H1 (cell line): ENCODE data around the gene FRMD3. TPM values are rescaled to one million over a fixed set of nuclear protein-coding genes. Genes with fewer than 3 reads are reported as not detected.

ENCODE experiments used
- CTCF ChIA-PET: fragments of 300-600 bp; sonication (Branson Sonifier 250); formaldehyde crosslinking; loops from one replicate; lab custom pipeline; 2021; ENCODE audit not compliant: partially characterized antibody; lab: Charles Lee
- POLR2A ChIA-PET: fragments of 300-600 bp; sonication (Branson Sonifier 250); formaldehyde crosslinking; loops from one replicate; lab custom pipeline; 2021; ENCODE audit warnings: inconsistent platforms; ENCODE audit not compliant: partially characterized antibody; lab: Charles Lee
- DNase-seq, 2 experiments: peaks; one replicate each; pipeline versions ENCODE4 v3.0.0 to v3.0.0-alpha.2; 2010 to 2022; ENCODE audit warnings: low spot score in 2 of 2, low read depth in 1 of 2, mixed read lengths in 1 of 2
- FAIRE-seq: peaks from 2 replicates; lab custom pipeline; 2011; peaks lifted over from hg19 to GRCh38; lab: Jason Lieb, UNC
- H2AFZ ChIP-seq: 2 replicates; pipeline ENCODE4 v1.8.1; 2012; ENCODE audit warnings: low read length, inconsistent platforms
- H2AK5ac ChIP-seq: 2 replicates; pipeline ENCODE4 v1.6.1; 2013; ENCODE audit warnings: low read depth, low read length
- H2BK120ac ChIP-seq: replicated peaks from 2 replicates; pipeline ENCODE3; 2013; ENCODE audit warnings: low read depth, low read length, inconsistent platforms
- H2BK12ac ChIP-seq: 2 replicates; pipeline ENCODE4 v1.6.1; 2013; ENCODE audit warnings: low read depth, low read length
- H2BK15ac ChIP-seq: 2 replicates; pipeline ENCODE4 v1.6.1; 2013; ENCODE audit warnings: low read length
- H2BK20ac ChIP-seq: 2 replicates; pipeline ENCODE4 v1.6.1; 2013; ENCODE audit warnings: low read length
- H2BK5ac ChIP-seq: 2 replicates; pipeline ENCODE4 v1.6.1; 2013; ENCODE audit warnings: low read depth, low read length
- H3K14ac ChIP-seq: 2 replicates; pipeline ENCODE4 v1.6.1; 2013; ENCODE audit warnings: inconsistent platforms; ENCODE audit not compliant: insufficient read length
- H3K18ac ChIP-seq: 2 replicates; pipeline ENCODE4 v1.6.1; 2013; ENCODE audit warnings: low read length; ENCODE audit errors: extremely low read depth
- H3K23ac ChIP-seq: 2 replicates; pipeline ENCODE4 v1.6.1; 2013; ENCODE audit warnings: inconsistent platforms; ENCODE audit not compliant: insufficient read length
- H3K23me2 ChIP-seq: 2 replicates; pipeline ENCODE4 v1.6.1; 2013; ENCODE audit warnings: low read depth, low read length
- H3K27ac ChIP-seq: 2 replicates; pipeline ENCODE4 v1.6.1; 2011; ENCODE audit warnings: low read depth, low read length, inconsistent platforms
- H3K27me3 ChIP-seq, 4 experiments: replicated peaks in 1 of 4; 1 replicate in 1 of 4; 2 replicates in 3 of 4; pipeline versions ENCODE4 v1.6.1 to v1.8.1; 2011 to 2013; ENCODE audit warnings: low read length in 3 of 4, mild to moderate bottlenecking in 3 of 4, inconsistent platforms in 2 of 4, mixed read lengths in 2 of 4, moderate library complexity in 1 of 4; ENCODE audit not compliant: control insufficient read depth in 3 of 4, insufficient read depth in 3 of 4; ENCODE audit errors: extremely low read depth in 1 of 4
- H3K36me3 ChIP-seq, 4 experiments: 2 replicates each; pipeline versions ENCODE4 v1.6.1 to v1.8.1; 2011 to 2013; ENCODE audit warnings: mild to moderate bottlenecking in 4 of 4, low read length in 3 of 4, moderate library complexity in 2 of 4, control low read depth in 1 of 4, inconsistent platforms in 1 of 4; ENCODE audit not compliant: insufficient read depth in 4 of 4, control insufficient read depth in 2 of 4
- H3K4ac ChIP-seq: replicated peaks from 2 replicates; pipeline ENCODE3; 2013; ENCODE audit warnings: low read length, low read depth, mixed read lengths, inconsistent platforms; ENCODE audit not compliant: insufficient read length
- H3K4me1 ChIP-seq, 4 experiments: replicated peaks in 1 of 4; 1 replicate in 1 of 4; 2 replicates in 3 of 4; pipeline versions ENCODE4 v1.6.1 to v1.8.1; 2011 to 2013; ENCODE audit warnings: low read length in 3 of 4, inconsistent platforms in 2 of 4, mixed read lengths in 1 of 4; ENCODE audit not compliant: insufficient read depth in 4 of 4, control insufficient read depth in 3 of 4
- H3K4me2 ChIP-seq, 2 experiments: 2 replicates each; pipeline versions ENCODE4 v1.6.1 to v1.8.1; 2011 to 2013; ENCODE audit warnings: low read depth in 2 of 2, low read length in 2 of 2, control low read depth in 1 of 2, inconsistent platforms in 1 of 2, mild to moderate bottlenecking in 1 of 2; ENCODE audit not compliant: insufficient read depth in 1 of 2
- H3K4me3 ChIP-seq, 4 experiments: fragments of 200-600, 300-600 bp in 1 of 4; sonication (generic), shearing (Covaris generic), sonication (Bioruptor Twin) in 1 of 4; 2 replicates each; pipeline versions ENCODE4 v1.5.1 to v1.8.1; 2011 to 2016; ENCODE audit warnings: low read length in 4 of 4, low read depth in 3 of 4, control low read depth in 2 of 4, inconsistent platforms in 2 of 4, mild to moderate bottlenecking in 2 of 4, mixed read lengths in 1 of 4, moderate library complexity in 1 of 4; ENCODE audit not compliant: insufficient read depth in 2 of 4; ENCODE audit errors: extremely low read depth in 1 of 4
- H3K56ac ChIP-seq: replicated peaks from 2 replicates; pipeline ENCODE3; 2013; ENCODE audit warnings: low read depth, mild to moderate bottlenecking, mixed read lengths, low read length, inconsistent platforms; ENCODE audit not compliant: insufficient read length
- H3K79me1 ChIP-seq: 2 replicates; pipeline ENCODE4 v1.6.1; 2013; ENCODE audit warnings: low read depth, low read length, control low read depth
- H3K79me2 ChIP-seq, 2 experiments: 2 replicates each; pipeline versions ENCODE4 v1.6.1 to v1.8.1; 2012 to 2013; ENCODE audit warnings: low read length in 2 of 2, mild to moderate bottlenecking in 2 of 2, inconsistent platforms in 1 of 2; ENCODE audit not compliant: insufficient read depth in 2 of 2, control insufficient read depth in 1 of 2
- H3K9ac ChIP-seq, 4 experiments: replicated peaks in 1 of 4; 1 replicate in 1 of 4; 2 replicates in 3 of 4; pipeline versions ENCODE4 v1.6.1 to v1.8.1; 2011 to 2013; ENCODE audit warnings: low read depth in 3 of 4, low read length in 3 of 4, control low read depth in 2 of 4, mild to moderate bottlenecking in 2 of 4, moderate library complexity in 2 of 4, inconsistent platforms in 1 of 4; ENCODE audit errors: extremely low read depth in 1 of 4
- H3K9me3 ChIP-seq, 2 experiments: 2 replicates each; pipeline versions ENCODE4 v1.6.1 to v1.8.1; 2012 to 2013; ENCODE audit warnings: mild to moderate bottlenecking in 2 of 2, moderate library complexity in 2 of 2, control low read depth in 1 of 2, inconsistent platforms in 1 of 2, low read depth in 1 of 2, low read length in 1 of 2, mixed read lengths in 1 of 2; ENCODE audit not compliant: insufficient read depth in 2 of 2
- H4K20me1 ChIP-seq, 2 experiments: replicated peaks in 1 of 2; 2 replicates each; pipeline versions ENCODE3 to v1.8.1; 2011 to 2013; ENCODE audit warnings: inconsistent platforms in 2 of 2, low read length in 2 of 2, mild to moderate bottlenecking in 1 of 2; ENCODE audit not compliant: insufficient read depth in 2 of 2, control insufficient read depth in 1 of 2
- H4K5ac ChIP-seq: 2 replicates; pipeline ENCODE4 v1.6.1; 2013; ENCODE audit warnings: low read length, low read depth, mixed read lengths, inconsistent platforms; ENCODE audit not compliant: insufficient read length
- H4K8ac ChIP-seq: 2 replicates; pipeline ENCODE4 v1.8.0; 2013; ENCODE audit warnings: mild to moderate bottlenecking, moderate library complexity, low read length, inconsistent platforms; ENCODE audit not compliant: insufficient read depth; ENCODE audit errors: extremely low read depth
- H4K91ac ChIP-seq: replicated peaks from 2 replicates; pipeline ENCODE3; 2013; ENCODE audit warnings: low read length, mixed read lengths, inconsistent platforms; ENCODE audit not compliant: insufficient read length
- CEBPB ChIP-seq: IDR thresholded peaks from 2 replicates; pipeline ENCODE4 v1.6.1; 2012; ENCODE audit warnings: low read depth, low read length
- GTF2F1 ChIP-seq: IDR thresholded peaks from 2 replicates; pipeline ENCODE4 v1.6.1; 2012; ENCODE audit warnings: low read depth, low read length, improper control_type of control experiment, borderline replicate concordance
- KDM5A ChIP-seq: fragments of 200-600 bp; IDR thresholded peaks from 2 replicates; pipeline ENCODE4 v1.7.1; 2012; ENCODE audit warnings: mild to moderate bottlenecking, low read length, inconsistent platforms, mixed read lengths
- RXRA ChIP-seq: IDR thresholded peaks from 2 replicates; pipeline ENCODE4 v1.6.1; 2011; ENCODE audit warnings: low read depth, mild to moderate bottlenecking, low read length, moderate library complexity; ENCODE audit not compliant: insufficient read depth
- TBP ChIP-seq: IDR thresholded peaks from 2 replicates; pipeline ENCODE4 v1.6.1; 2011; ENCODE audit warnings: low read depth, low read length, improper control_type of control experiment
- WGBS, 2 experiments: shearing (Covaris generic) in 1 of 2; methylation state at CpG; one replicate each; pipeline versions ENCODE4 v1.1.6 to v1.1.7; 2013 to 2015; ENCODE audit warnings: low lambda C conversion rate in 2 of 2, mixed read lengths in 2 of 2, inconsistent platforms in 1 of 2, low coverage in 1 of 2, missing lambda C conversion rate in 1 of 2; ENCODE audit not compliant: insufficient replicate concordance in 2 of 2, insufficient coverage in 1 of 2, insufficient read length in 1 of 2; ENCODE audit errors: extremely low coverage in 1 of 2, missing lambda C conversion rate in 1 of 2; 5-methylcytosine and 5-hydroxymethylcytosine counted together
- polyA plus RNA-seq, 7 experiments: library from polyadenylated mRNA; depleted of rRNA in 3 of 7; stranded (reverse) in 5 of 7; unstranded in 2 of 7; fragments of >200 nt in 5 of 7; fragments of 200-250 nt in 2 of 7; gene quantifications; 1 replicate in 5 of 7; 2 replicates in 1 of 7; 4 replicates in 1 of 7; pipeline versions ENCODE4 v1.2.1 to v1.2.3, GENCODE V29; 2011 to 2013; ENCODE audit warnings: missing spikeins in 2 of 7, mixed read lengths in 2 of 7
- total RNA-seq: library from RNA; stranded (reverse); fragmentation: NEBNext Ultra II Directional; extraction: Animal tissue kit (Norgen Biotek cat#: 25700); gene quantifications from 2 replicates; pipeline ENCODE4 v1.2.1, GENCODE V29; 2021
- TF ChIP-seq, protein P1 (sequence below): IDR thresholded peaks from 2 replicates; pipeline ENCODE4 v1.6.1; 2012; ENCODE audit warnings: inconsistent platforms

The FRMD3 gene
- total and polyA plus RNA-seq, 2 of the 8 experiments (the other 6 are each of a cell fraction or from before 2014, with no cell fraction given) = 0.15 to 1.4 TPM

GRCh38 chr9:83406921-83407320 lies 131.3 kb downstream of the FRMD3 start:
- TF ChIP-seq GTF2F1 (no peak), RXRA (no peak), KDM5A (no peak), CEBPB (no peak), TBP (no peak)
- TF ChIP-seq, protein P1, sequence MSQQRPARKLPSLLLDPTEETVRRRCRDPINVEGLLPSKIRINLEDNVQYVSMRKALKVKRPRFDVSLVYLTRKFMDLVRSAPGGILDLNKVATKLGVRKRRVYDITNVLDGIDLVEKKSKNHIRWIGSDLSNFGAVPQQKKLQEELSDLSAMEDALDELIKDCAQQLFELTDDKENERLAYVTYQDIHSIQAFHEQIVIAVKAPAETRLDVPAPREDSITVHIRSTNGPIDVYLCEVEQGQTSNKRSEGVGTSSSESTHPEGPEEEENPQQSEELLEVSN = no peak
- no peak for FAIRE-seq
- no peaks in the 10 kb centered on the region for H4K20me1 ChIP-seq

More at GRCh38 chr9:83406921-83407320, 131.3 kb downstream of the FRMD3 start:
- H2BK5ac ChIP-seq = no peak overlapping the region
- H3K14ac ChIP-seq = no peak overlapping the region
- H2AFZ ChIP-seq = no peak overlapping the region
- no peak overlapping the region for H3K4ac ChIP-seq
- H2BK15ac ChIP-seq = no peak overlapping the region
- H3K4me2 ChIP-seq = no peak overlapping the region
- ChIA-PET CTCF (interaction anchor here (0.7 to 2.3 kb wide), 9 partner anchors 11 to 187 kb away, joined by 3 to 9 read pairs (median 3); partner anchors contain the start of gene FRMD3), POLR2A (no interaction called here)
- H3K27ac ChIP-seq = no peak overlapping the region
- H3K23me2 ChIP-seq = no peaks in the 10 kb centered on the region
- no peak overlapping the region for H2BK20ac ChIP-seq
- no peaks in the 10 kb centered on the region for H3K79me1 ChIP-seq
- no peaks in the 10 kb centered on the region for H3K9me3 ChIP-seq
- no peak overlapping the region for H3K4me3 ChIP-seq
- WGBS, 2 experiments = 81% methylated on average over 3 of the region's 3 CpGs; no CpG with 5 or more reads in 1 of the 2 experiments
- H4K8ac ChIP-seq = no peak overlapping the region
- H3K23ac ChIP-seq = no peak overlapping the region
- H2BK12ac ChIP-seq = no peak overlapping the region
- H3K4me1 ChIP-seq = no peaks in the 10 kb centered on the region; a peak in 1 of 7 replicates
- H3K9ac ChIP-seq = no peak overlapping the region
- no peak overlapping the region for H3K56ac ChIP-seq
- DNase-seq = no peak
- H3K36me3 ChIP-seq = no peaks in the 10 kb centered on the region
- H3K27me3 ChIP-seq = no peaks in the 10 kb centered on the region
- H4K5ac ChIP-seq = no peak overlapping the region
- H3K79me2 ChIP-seq = no peaks in the 10 kb centered on the region
- no peak overlapping the region for H2BK120ac ChIP-seq
- H2AK5ac ChIP-seq = no peak overlapping the region
- H4K91ac ChIP-seq = no peak overlapping the region
- no peak overlapping the region for H3K18ac ChIP-seq
